Fibroblast of lung (primary cell): ENCODE results near the gene KCNK7. TPM values are rescaled to one million over a fixed set of nuclear protein-coding genes. Genes with fewer than 3 reads are reported as not detected.

ENCODE experiments used
- DNase-seq, 2 donors: peaks; one replicate each; pipeline versions ENCODE4 v3.0.0 to v3.0.0-alpha.2; 2010; ENCODE audit warnings: low read depth in 2 of 2
- H2AFZ ChIP-seq: 2 replicates; pipeline ENCODE4 v1.5.1; 2012; ENCODE audit warnings: low read length, control low read depth, inconsistent platforms
- H3K27ac ChIP-seq: 2 replicates; pipeline ENCODE4 v1.5.1; 2011; ENCODE audit warnings: low read length, control low read depth; ENCODE audit not compliant: insufficient read depth
- H3K27me3 ChIP-seq: 2 replicates; pipeline ENCODE4 v1.5.1; 2011; ENCODE audit warnings: mild to moderate bottlenecking, low read length; ENCODE audit not compliant: control insufficient read depth, insufficient read depth
- H3K36me3 ChIP-seq: 2 replicates; pipeline ENCODE4 v1.5.1; 2011; ENCODE audit warnings: low read length; ENCODE audit not compliant: control insufficient read depth, insufficient read depth
- H3K4me1 ChIP-seq: 2 replicates; pipeline ENCODE4 v1.5.1; 2011; ENCODE audit warnings: low read length; ENCODE audit not compliant: control insufficient read depth, insufficient read depth; ENCODE audit errors: extremely low read depth
- H3K4me2 ChIP-seq: 2 replicates; pipeline ENCODE4 v1.5.1; 2011; ENCODE audit warnings: low read length, control low read depth; ENCODE audit not compliant: insufficient read depth; ENCODE audit errors: extremely low read depth
- H3K4me3 ChIP-seq, 4 experiments: fragments of 200-600 bp in 1 of 4; sonication (generic) in 1 of 4; replicated peaks in 1 of 4; 2 replicates each; pipeline ENCODE4 v1.5.1; 2011 to 2016; ENCODE audit warnings: low read length in 4 of 4, low read depth in 3 of 4, mild to moderate bottlenecking in 3 of 4, control low read depth in 2 of 4, inconsistent platforms in 1 of 4, mixed read lengths in 1 of 4; ENCODE audit not compliant: insufficient read depth in 1 of 4; ENCODE audit errors: control extremely low read depth in 1 of 4
- H3K79me2 ChIP-seq: 2 replicates; pipeline ENCODE4 v1.5.1; 2012; ENCODE audit warnings: mild to moderate bottlenecking, low read length, inconsistent platforms; ENCODE audit not compliant: control insufficient read depth, insufficient read depth
- H3K9ac ChIP-seq: 2 replicates; pipeline ENCODE4 v1.5.1; 2011; ENCODE audit warnings: mild to moderate bottlenecking, low read length, control low read depth; ENCODE audit not compliant: insufficient read depth
- H3K9me3 ChIP-seq: 2 replicates; pipeline ENCODE4 v1.5.1; 2012; ENCODE audit warnings: low read depth, low read length; ENCODE audit not compliant: control insufficient read depth, insufficient read depth
- H4K20me1 ChIP-seq: 2 replicates; pipeline ENCODE4 v1.5.1; 2011; ENCODE audit warnings: low read length; ENCODE audit not compliant: control insufficient read depth, insufficient read depth; ENCODE audit errors: extremely low read depth
- EZH2 ChIP-seq: IDR thresholded peaks from 2 replicates; pipeline ENCODE4 v1.5.1; 2012; ENCODE audit warnings: low read length, control low read depth, mild to moderate bottlenecking; ENCODE audit errors: missing control alignments
- polyA plus RNA-seq, 2 donors: library from polyadenylated mRNA; depleted of rRNA in 1 of 2; stranded (reverse) in 1 of 2; unstranded in 1 of 2; fragments of >200 nt; gene quantifications; 2 replicates each; pipeline ENCODE4 v1.2.1, GENCODE V29; 2011 to 2012; ENCODE audit warnings: missing spikeins in 1 of 2
- total RNA-seq: library from RNA; depleted of rRNA; stranded (reverse); fragments of >200 nt; gene quantifications from 2 replicates; pipeline ENCODE4 v1.2.1, GENCODE V29; 2014
- TF ChIP-seq, protein P1 (sequence below), 2 donors: IDR thresholded peaks in 1 of 2; conservative IDR thresholded peaks in 1 of 2; 1 replicate in 1 of 2; 2 replicates in 1 of 2; pipeline ENCODE4 v1.5.1; 2011 to 2012; ENCODE audit warnings: low read length in 2 of 2, control low read depth in 1 of 2, inconsistent platforms in 1 of 2, low read depth in 1 of 2, mild to moderate bottlenecking in 1 of 2

KCNK7 gene
- total and polyA plus RNA-seq, 2 donors (not counting 1 experiment from before 2014, with no cell fraction given), result not detected

DNA sequence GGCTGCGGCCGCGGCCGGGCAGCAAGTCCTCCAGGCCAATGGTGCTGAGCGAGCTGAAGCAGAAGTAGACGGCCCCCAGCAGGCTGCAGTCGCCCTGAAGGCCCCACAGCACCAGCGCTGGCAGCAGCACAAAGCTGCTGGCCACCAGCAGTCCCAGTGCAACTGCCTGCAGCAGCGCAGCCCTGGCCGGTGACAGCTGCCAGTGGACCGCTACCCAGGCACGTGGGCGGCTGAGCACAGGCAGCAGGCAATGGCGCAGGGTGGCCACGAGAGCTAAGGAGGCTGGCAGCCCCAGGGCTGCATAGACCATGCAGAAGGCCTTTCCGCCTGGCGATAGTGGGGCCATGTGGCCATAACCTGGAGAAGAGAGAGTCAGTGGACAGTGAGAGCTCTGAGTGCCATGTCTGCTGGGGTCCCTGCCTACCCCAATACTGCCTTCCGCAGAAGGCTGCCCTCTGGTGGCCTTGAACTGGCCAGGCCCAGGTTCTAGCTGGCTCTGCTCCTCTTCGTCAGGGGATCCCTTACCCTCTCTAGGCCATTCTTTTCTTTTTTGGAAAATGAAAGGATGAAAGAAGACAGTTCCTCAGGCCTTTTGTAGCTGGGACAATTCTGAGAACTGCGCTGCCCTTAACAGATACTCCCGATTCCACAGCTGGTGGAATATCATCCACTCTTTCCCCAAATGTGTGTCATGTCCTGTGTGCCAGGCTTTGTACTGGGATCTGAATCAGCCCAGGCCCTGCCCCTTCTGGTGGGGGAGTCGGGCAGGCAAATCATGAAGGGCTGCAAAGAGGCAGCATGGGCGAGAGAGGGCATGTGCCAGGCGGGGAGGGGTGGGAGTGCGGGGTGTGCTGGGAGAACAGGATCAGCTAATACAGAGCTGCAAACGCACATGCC is 1.8 kb downstream of the KCNK7 start:
- Histone ChIP-seq H3K4me1 (no peaks in the 10 kb centered on the region), H2AFZ (no peak overlapping the region), H3K27ac (no peak overlapping the region), H3K9me3 (no peaks in the 10 kb centered on the region), H3K4me2 (no peak overlapping the region), H3K36me3 (peaks cover 24% of the 10 kb centered on the region), H3K79me2 (no peaks in the 10 kb centered on the region), H3K4me3 (no peak overlapping the region), H3K9ac (no peak overlapping the region), H3K27me3 (no peaks in the 10 kb centered on the region), H4K20me1 (no peaks in the 10 kb centered on the region)
- TF ChIP-seq, protein P1, sequence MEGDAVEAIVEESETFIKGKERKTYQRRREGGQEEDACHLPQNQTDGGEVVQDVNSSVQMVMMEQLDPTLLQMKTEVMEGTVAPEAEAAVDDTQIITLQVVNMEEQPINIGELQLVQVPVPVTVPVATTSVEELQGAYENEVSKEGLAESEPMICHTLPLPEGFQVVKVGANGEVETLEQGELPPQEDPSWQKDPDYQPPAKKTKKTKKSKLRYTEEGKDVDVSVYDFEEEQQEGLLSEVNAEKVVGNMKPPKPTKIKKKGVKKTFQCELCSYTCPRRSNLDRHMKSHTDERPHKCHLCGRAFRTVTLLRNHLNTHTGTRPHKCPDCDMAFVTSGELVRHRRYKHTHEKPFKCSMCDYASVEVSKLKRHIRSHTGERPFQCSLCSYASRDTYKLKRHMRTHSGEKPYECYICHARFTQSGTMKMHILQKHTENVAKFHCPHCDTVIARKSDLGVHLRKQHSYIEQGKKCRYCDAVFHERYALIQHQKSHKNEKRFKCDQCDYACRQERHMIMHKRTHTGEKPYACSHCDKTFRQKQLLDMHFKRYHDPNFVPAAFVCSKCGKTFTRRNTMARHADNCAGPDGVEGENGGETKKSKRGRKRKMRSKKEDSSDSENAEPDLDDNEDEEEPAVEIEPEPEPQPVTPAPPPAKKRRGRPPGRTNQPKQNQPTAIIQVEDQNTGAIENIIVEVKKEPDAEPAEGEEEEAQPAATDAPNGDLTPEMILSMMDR (conservative IDR thresholded peaks at IDR 0.05 in 1 of 2, IDR thresholded peaks at IDR 0.05 in 1 of 2; ENCODE audit: low read depth in 1 of 2, low read length in 2 of 2), result peak; percentile 56 to 76
- TF ChIP-seq EZH2, result no peak
- DNase-seq, result peak; percentile 27 to 28

GRCh38 chr11:65592858-65593517 is 2.6 kb downstream of the KCNK7 start:
- no peaks in the 10 kb centered on the region for H4K20me1 ChIP-seq
- H3K9ac ChIP-seq, result no peak overlapping the region
- no peak for TF ChIP-seq EZH2
- TF ChIP-seq, protein P1 (conservative IDR thresholded peaks at IDR 0.05 in 1 of 2, IDR thresholded peaks at IDR 0.05 in 1 of 2; ENCODE audit: low read depth in 1 of 2, low read length in 2 of 2), result no peak
- no peak overlapping the region for H3K4me3 ChIP-seq
- no peak overlapping the region for H3K27ac ChIP-seq
- peaks cover 4% of the 10 kb centered on the region for H3K4me1 ChIP-seq
- H2AFZ ChIP-seq, result no peak overlapping the region
- no peak overlapping the region for H3K4me2 ChIP-seq
- H3K79me2 ChIP-seq, result no peaks in the 10 kb centered on the region
- H3K9me3 ChIP-seq, result no peaks in the 10 kb centered on the region
- H3K36me3 ChIP-seq, result peaks cover 17% of the 10 kb centered on the region
- no peaks in the 10 kb centered on the region for H3K27me3 ChIP-seq
- DNase-seq, result no peak
